ENCODE results near the gene TTLL13.

The TTLL13 gene

GRCh38 chr15:90214553-90215196, 34.7 kb upstream of the TTLL13 start:
- DNase-seq (ENCODE audit: low spot score): no peak

GRCh38 chr15:90217671-90218394, 31.5 kb upstream of the TTLL13 start:
- no peak for DNase-seq (ENCODE audit: low spot score)

- DNase-seq (ENCODE audit: low spot score): no peak
These were observed 29.8 kb upstream of the TTLL13 start for GRCh38 chr15:90219421-90220141.

- DNase-seq (ENCODE audit: low spot score): peak; percentile 73
These were observed 28.0 kb upstream of the TTLL13 start for GRCh38 chr15:90221246-90221900.

GRCh38 chr15:90222547-90222946, 26.8 kb upstream of the TTLL13 start:
- DNase-seq (ENCODE audit: low spot score): no peak

GRCh38 chr15:90223441-90224165, 25.8 kb upstream of the TTLL13 start:
- DNase-seq (ENCODE audit: low spot score): no peak

GRCh38 chr15:90225047-90225446, 24.3 kb upstream of the TTLL13 start:
- DNase-seq (ENCODE audit: low spot score): no peak

GRCh38 chr15:90225504-90226234, 23.7 kb upstream of the TTLL13 start:
- no peak for DNase-seq (ENCODE audit: low spot score)

- DNase-seq (ENCODE audit: low spot score): no peak
These were observed 22.0 kb upstream of the TTLL13 start for GRCh38 chr15:90227336-90227735.

- no peak for DNase-seq (ENCODE audit: low spot score)
These were observed 21.3 kb upstream of the TTLL13 start for GRCh38 chr15:90227816-90228772.

GRCh38 chr15:90228960-90229359, 20.4 kb upstream of the TTLL13 start:
- DNase-seq (ENCODE audit: low spot score): no peak

GRCh38 chr15:90230071-90230494, 19.3 kb upstream of the TTLL13 start:
- DNase-seq (ENCODE audit: low spot score): peak; percentile 53

GRCh38 chr15:90230610-90231009, 18.7 kb upstream of the TTLL13 start:
- no peak for DNase-seq (ENCODE audit: low spot score)

- DNase-seq (ENCODE audit: low spot score): no peak
These were observed 18.0 kb upstream of the TTLL13 start for GRCh38 chr15:90231028-90232017.

GRCh38 chr15:90232196-90232595, 17.2 kb upstream of the TTLL13 start:
- no peak for DNase-seq (ENCODE audit: low spot score)

GRCh38 chr15:90232941-90233386, 16.4 kb upstream of the TTLL13 start:
- no peak for DNase-seq (ENCODE audit: low spot score)

- DNase-seq (ENCODE audit: low spot score): peak; percentile 94
These were observed 15.8 kb upstream of the TTLL13 start, which contains the start of gene CIB1 for GRCh38 chr15:90233387-90234095. Gene CIB1, minus strand, starts transcription at chr15:90233941. Its CDS starts 56 bp downstream, at chr15:90233885.
